Lower lobe of right lung (tissue), 2 donors: Measurements from ENCODE around the gene ANKHD1. TPM values are rescaled to one million over a fixed set of nuclear protein-coding genes. Genes with fewer than 3 reads are reported as not detected.

Source experiments
- ATAC-seq, 2 donors: fragments of 200-7000 bp; cut with Tn5 transposase; one replicate each; pipeline ENCODE4 v1.9.1; 2020 to 2022; ENCODE audit warnings: mild to moderate bottlenecking in 2 of 2, moderate library complexity in 2 of 2
- DNase-seq: peaks from one replicate; pipeline ENCODE4 v3.0.0-alpha.2; 2020
- H3K27ac ChIP-seq: fragments of 200-600 bp; one replicate; pipeline ENCODE4 v1.8.0; 2022
- H3K27me3 ChIP-seq: fragments of 200-600 bp; one replicate; pipeline ENCODE4 v1.8.0; 2022; ENCODE audit warnings: low read depth
- H3K36me3 ChIP-seq: fragments of 200-600 bp; one replicate; pipeline ENCODE4 v1.8.0; 2022; ENCODE audit warnings: mild to moderate bottlenecking
- H3K4me1 ChIP-seq: fragments of 200-600 bp; one replicate; pipeline ENCODE4 v1.8.0; 2022
- H3K4me3 ChIP-seq: fragments of 200-600 bp; one replicate; pipeline ENCODE4 v1.8.0; 2022; ENCODE audit warnings: mild to moderate bottlenecking
- H3K9me3 ChIP-seq: fragments of 200-600 bp; one replicate; pipeline ENCODE4 v1.8.0; 2022
- CTCF ChIP-seq: fragments of 200-600 bp; IDR thresholded peaks from one replicate; pipeline ENCODE4 v1.8.0; 2022; ENCODE audit warnings: antibody characterized with exemption, mild to moderate bottlenecking
- intact Hi-C: fragments of 100-400 bp; cut with DNase I; formaldehyde crosslinking; loops from one replicate; pipeline ENCODE4 v1.11.0; 2022
- total RNA-seq: library from RNA; stranded (reverse); fragmentation: NEBNext Ultra II Directional; extraction: Animal tissue kit (Norgen Biotek cat#: 25700); gene quantifications from one replicate; pipeline ENCODE4 v1.2.1, GENCODE V29; 2021
- donor health status: DM: no; HTN: yes; CAD: no; lungs with severe emphysema.

Gene ANKHD1
- total RNA-seq, 1 donor from 2014 or later: 133 TPM

GRCh38 chr5:140565780-140566095 lies 164.1 kb downstream of the ANKHD1 start:
- DNase-seq (peak; percentile 66), ATAC-seq (peak; percentile 4 to 34)
- intact Hi-C loops: loop anchor here (10.0 kb wide), 1 partner anchor 69 kb away; the partner anchor contains the start of genes CD14 and TMCO6
- H3K4me1 ChIP-seq: peaks cover 79% of the 10 kb centered on the region
- no peaks in the 10 kb centered on the region for H3K9me3 ChIP-seq
- H3K27ac ChIP-seq: peak overlapping the region; percentile 96
- H3K27me3 ChIP-seq: no peaks in the 10 kb centered on the region
- TF ChIP-seq CTCF: no peak
- peaks cover 51% of the 10 kb centered on the region for H3K36me3 ChIP-seq
- peak overlapping the region; percentile 72 for H3K4me3 ChIP-seq

- ATAC-seq (no peak), DNase-seq (no peak)
- peak overlapping the region; percentile 9 for H3K27ac ChIP-seq
- TF ChIP-seq CTCF: no peak
- no peaks in the 10 kb centered on the region for H3K27me3 ChIP-seq
- no peaks in the 10 kb centered on the region for H3K9me3 ChIP-seq
- H3K4me3 ChIP-seq: no peak overlapping the region
- H3K4me1 ChIP-seq: peaks cover 79% of the 10 kb centered on the region
- peaks cover 42% of the 10 kb centered on the region for H3K36me3 ChIP-seq
- intact Hi-C loops: loop anchor here (10.0 kb wide), 1 partner anchor 68 kb away; the partner anchor contains the start of genes CD14 and TMCO6
Observed at GRCh38 chr5:140566665-140567064, 165.0 kb downstream of the ANKHD1 start.

- peaks cover 74% of the 10 kb centered on the region for H3K4me1 ChIP-seq
- H3K27me3 ChIP-seq: no peaks in the 10 kb centered on the region
- ATAC-seq (no peak), DNase-seq (no peak)
- no peaks in the 10 kb centered on the region for H3K9me3 ChIP-seq
- no peak for TF ChIP-seq CTCF
- peak overlapping the region; percentile 9 for H3K27ac ChIP-seq
- no peak overlapping the region for H3K4me3 ChIP-seq
- intact Hi-C loops: loop anchor here (10.0 kb wide), 1 partner anchor 68 kb away; the partner anchor contains the start of genes CD14 and TMCO6
- H3K36me3 ChIP-seq: peaks cover 36% of the 10 kb centered on the region
Observed at GRCh38 chr5:140567136-140567818, 165.6 kb downstream of the ANKHD1 start.

GRCh38 chr5:140567871-140568270 lies 166.2 kb downstream of the ANKHD1 start:
- Histone ChIP-seq H3K27ac (peak overlapping the region; percentile 72), H3K4me3 (no peak overlapping the region), H3K36me3 (peaks cover 35% of the 10 kb centered on the region), H3K9me3 (no peaks in the 10 kb centered on the region), H3K27me3 (no peaks in the 10 kb centered on the region), H3K4me1 (peaks cover 68% of the 10 kb centered on the region)
- DNase-seq (no peak), ATAC-seq (no peak)
- intact Hi-C loops: loop anchor here (10.0 kb wide), 1 partner anchor 67 kb away; the partner anchor contains the start of genes CD14 and TMCO6
- no peak for TF ChIP-seq CTCF

- Histone ChIP-seq H3K9me3 (no peaks in the 10 kb centered on the region), H3K27ac (peak overlapping the region; percentile 72), H3K36me3 (peaks cover 35% of the 10 kb centered on the region), H3K4me1 (peaks cover 62% of the 10 kb centered on the region), H3K4me3 (no peak overlapping the region), H3K27me3 (no peaks in the 10 kb centered on the region)
- intact Hi-C loops: loop anchor here (10.0 kb wide), 1 partner anchor 66 kb away; the partner anchor contains the start of genes CD14 and TMCO6
- no peak for TF ChIP-seq CTCF
- no peak for ATAC-seq
- no peak for DNase-seq
Observed at GRCh38 chr5:140568443-140569063, 166.9 kb downstream of the ANKHD1 start.
